ENCODE measurements around the gene SLC9A3.

Gene SLC9A3

DNA sequence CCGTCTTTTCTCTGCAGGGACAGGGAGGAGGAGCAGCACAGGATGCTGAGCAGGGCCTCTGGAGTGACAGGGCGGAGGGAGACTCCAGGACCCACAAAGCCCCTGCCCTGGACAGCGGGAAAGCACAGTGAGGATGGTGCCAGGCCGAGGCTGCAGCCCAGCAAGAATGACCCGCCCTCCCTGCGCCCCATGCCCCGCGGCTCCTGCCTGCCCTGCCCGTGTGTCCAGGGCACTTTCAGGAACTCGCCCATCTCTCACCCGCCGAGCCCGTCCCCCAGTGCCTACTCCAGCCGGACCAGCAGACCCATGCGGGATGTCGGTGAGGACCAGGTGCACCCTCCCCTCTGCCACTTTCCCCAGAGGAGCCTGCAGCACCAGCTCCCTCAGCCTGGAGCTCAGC is 90.4 kb downstream of the SLC9A3 start:
- ChIA-PET CTCF (interaction anchor here (0.9 to 1.9 kb wide), 2 partner anchors 19 to 116 kb away, joined by 3 to 7 read pairs; no protein-coding TSS in a partner anchor), POLR2A (interaction anchor here (0.9 to 1.4 kb wide), 3 partner anchors 14 to 113 kb away, joined by 3 read pairs; partner anchors contain the start of gene AHRR)
- DNase-seq (ENCODE audit: extremely low spot score), result no peak
- TF ChIP-seq L3MBTL2 (conservative IDR thresholded peaks at IDR 0.05) (no peak), SUZ12 (IDR thresholded peaks at IDR 0.05) (no peak), NFRKB (IDR thresholded peaks at IDR 0.05) (no peak), HDGF (IDR thresholded peaks at IDR 0.05; ENCODE audit: borderline replicate concordance) (no peak), FOXA1 (IDR thresholded peaks at IDR 0.05) (no peak), SP1 (IDR thresholded peaks at IDR 0.05) (no peak), FOXM1 (IDR thresholded peaks at IDR 0.05; ENCODE audit: borderline replicate concordance) (no peak), PKNOX1 (IDR thresholded peaks at IDR 0.05) (no peak), ARNT (IDR thresholded peaks at IDR 0.05) (no peak), CTBP1 (IDR thresholded peaks at IDR 0.05; ENCODE audit: borderline replicate concordance) (no peak)

DNA sequence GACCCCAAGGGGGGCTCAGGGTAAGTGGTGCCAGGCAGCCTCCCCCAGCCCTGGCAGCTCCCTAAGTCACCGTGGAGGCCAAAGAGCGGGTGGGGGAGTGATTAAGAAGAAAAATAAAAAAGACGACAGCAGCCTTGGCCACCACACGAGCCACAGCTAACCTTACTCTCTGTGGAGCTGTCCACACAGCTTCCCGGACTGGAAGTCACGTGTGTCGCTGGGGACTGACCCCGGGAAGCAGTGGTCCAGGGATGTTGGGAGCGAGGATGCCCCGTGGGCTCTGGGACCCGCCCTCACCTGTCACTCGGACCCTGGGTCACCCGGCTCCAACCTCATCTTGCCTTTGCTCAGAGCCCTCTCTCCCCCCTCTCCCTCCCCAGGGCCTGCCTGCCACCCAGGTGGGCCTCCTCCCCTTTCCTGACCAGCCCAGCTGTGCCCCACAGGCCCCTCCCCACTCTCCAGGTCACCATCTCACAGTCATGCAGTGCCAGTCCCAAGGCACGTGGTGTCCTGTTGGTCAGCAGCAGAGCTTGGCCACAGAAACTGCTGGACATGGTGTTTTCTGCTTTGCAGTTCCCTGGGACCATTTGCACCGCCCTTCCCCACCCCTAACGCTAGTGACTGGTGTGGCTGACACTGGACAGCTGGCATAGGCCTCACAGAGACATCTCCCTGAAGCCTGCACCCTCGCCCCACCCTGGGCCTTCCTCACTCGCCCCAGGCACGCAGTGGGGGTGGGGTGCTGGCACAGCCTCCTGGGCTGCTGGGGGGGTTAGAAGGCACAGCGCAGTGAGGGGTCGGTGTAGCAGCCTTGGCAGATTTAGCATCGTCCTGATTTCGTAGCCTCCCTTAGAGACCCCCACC is 91.1 kb downstream of the SLC9A3 start:
- CTCF ChIA-PET, result interaction anchor here (0.9 to 1.9 kb wide), 3 partner anchors 19 to 116 kb away, joined by 3 to 7 read pairs (median 4); no protein-coding TSS in a partner anchor
- TF ChIP-seq TARDBP (IDR thresholded peaks at IDR 0.05) (no peak), BHLHE40 (IDR thresholded peaks at IDR 0.05; ENCODE audit: borderline replicate concordance) (no peak), PKNOX1 (IDR thresholded peaks at IDR 0.05) (no peak), CTBP1 (IDR thresholded peaks at IDR 0.05; ENCODE audit: borderline replicate concordance) (no peak), ZNF384 (IDR thresholded peaks at IDR 0.05) (no peak), ELF4 (IDR thresholded peaks at IDR 0.05) (no peak), ARNT (IDR thresholded peaks at IDR 0.05) (no peak), LEF1 (IDR thresholded peaks at IDR 0.05; ENCODE audit: borderline replicate concordance) (no peak), FOXM1 (IDR thresholded peaks at IDR 0.05; ENCODE audit: borderline replicate concordance) (no peak), FOXK2 (IDR thresholded peaks at IDR 0.05) (no peak), SP1 (IDR thresholded peaks at IDR 0.05) (no peak), SUZ12 (IDR thresholded peaks at IDR 0.05) (no peak), L3MBTL2 (conservative IDR thresholded peaks at IDR 0.05) (no peak), HDGF (IDR thresholded peaks at IDR 0.05; ENCODE audit: borderline replicate concordance) (no peak), FOXA1 (IDR thresholded peaks at IDR 0.05) (no peak), NFRKB (IDR thresholded peaks at IDR 0.05) (no peak)
- no peak for DNase-seq (ENCODE audit: extremely low spot score)
- POLR2A ChIA-PET, result interaction anchor here (0.9 to 1.4 kb wide), 3 partner anchors 13 to 112 kb away, joined by 3 read pairs; partner anchors contain the start of gene AHRR

DNA sequence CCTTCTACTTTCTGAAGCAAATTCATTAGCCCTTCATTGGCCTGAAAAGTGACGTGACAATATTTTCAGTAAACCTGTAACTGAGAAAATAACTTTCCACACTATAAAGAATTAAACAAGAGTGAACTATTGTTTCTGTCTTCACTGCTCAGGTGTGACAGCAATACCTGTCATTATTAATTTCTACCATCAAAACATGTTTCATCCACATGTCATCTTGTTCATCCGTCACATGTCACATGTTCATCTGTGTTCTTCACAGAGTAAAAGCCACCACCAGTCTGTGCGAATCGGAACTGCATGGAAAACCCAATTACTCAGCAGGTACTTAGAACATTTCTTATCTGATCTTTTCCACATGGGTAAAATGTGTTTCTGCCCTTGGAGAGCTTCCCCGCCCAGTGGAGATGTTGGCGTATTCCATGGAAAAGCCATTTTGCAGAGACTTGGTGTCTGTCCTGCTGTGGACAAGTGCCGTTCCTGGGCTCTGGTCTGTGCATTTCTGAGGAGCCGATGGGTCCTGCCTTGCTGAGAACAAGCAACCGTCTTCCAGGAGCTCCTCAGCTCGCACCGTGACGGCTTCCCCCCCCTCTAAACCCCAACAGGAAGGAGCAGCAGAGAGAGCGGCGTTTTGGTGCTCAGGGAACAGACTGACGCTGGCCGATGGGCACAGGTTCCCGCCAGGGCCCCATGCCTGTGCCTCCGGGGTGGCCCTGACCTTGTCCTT is 91.9 kb downstream of the SLC9A3 start:
- CTCF ChIA-PET, result interaction anchor here (1.2 to 1.6 kb wide), 3 partner anchors 14 to 115 kb away, joined by 4 to 5 read pairs (median 5); no protein-coding TSS in a partner anchor
- POLR2A ChIA-PET, result interaction anchor here (1.4 to 2.2 kb wide), 2 partner anchors 12 to 115 kb away, joined by 3 to 6 read pairs; no protein-coding TSS in a partner anchor
- no peak for TF ChIP-seq ZNF384 (IDR thresholded peaks at IDR 0.05)
- no peak for TF ChIP-seq ARNT (IDR thresholded peaks at IDR 0.05)
- no peak for TF ChIP-seq FOXA1 (IDR thresholded peaks at IDR 0.05)
- no peak for TF ChIP-seq PKNOX1 (IDR thresholded peaks at IDR 0.05)
- no peak for TF ChIP-seq SUZ12 (IDR thresholded peaks at IDR 0.05)
- no peak for TF ChIP-seq TARDBP (IDR thresholded peaks at IDR 0.05)
- no peak for TF ChIP-seq ELF4 (IDR thresholded peaks at IDR 0.05)
- no peak for TF ChIP-seq LEF1 (IDR thresholded peaks at IDR 0.05; ENCODE audit: borderline replicate concordance)
- TF ChIP-seq FOXM1 (IDR thresholded peaks at IDR 0.05; ENCODE audit: borderline replicate concordance), result no peak
- TF ChIP-seq L3MBTL2 (conservative IDR thresholded peaks at IDR 0.05), result no peak
- TF ChIP-seq FOXK2 (IDR thresholded peaks at IDR 0.05), result no peak
- TF ChIP-seq NFRKB (IDR thresholded peaks at IDR 0.05), result no peak
- TF ChIP-seq SP1 (IDR thresholded peaks at IDR 0.05), result no peak
- TF ChIP-seq BHLHE40 (IDR thresholded peaks at IDR 0.05; ENCODE audit: borderline replicate concordance), result no peak
- TF ChIP-seq HDGF (IDR thresholded peaks at IDR 0.05; ENCODE audit: borderline replicate concordance), result no peak
- no peak for DNase-seq (ENCODE audit: extremely low spot score)

GRCh38 chr5:431711-432050 is 92.6 kb downstream of the SLC9A3 start:
- no peak for TF ChIP-seq SP1 (IDR thresholded peaks at IDR 0.05)
- no peak for DNase-seq (ENCODE audit: extremely low spot score)
- CTCF ChIA-PET, result interaction anchor here (0.5 to 1.9 kb wide), 6 partner anchors 14 to 373 kb away, joined by 4 to 16 read pairs (median 5); partner anchors contain the start of gene AHRR
- POLR2A ChIA-PET, result interaction anchor here (1.1 to 2.2 kb wide), 2 partner anchors 17 to 115 kb away, joined by 5 to 6 read pairs; no protein-coding TSS in a partner anchor

- TF ChIP-seq BHLHE40 (IDR thresholded peaks at IDR 0.05; ENCODE audit: borderline replicate concordance) (no peak), HDGF (IDR thresholded peaks at IDR 0.05; ENCODE audit: borderline replicate concordance) (no peak), SUZ12 (IDR thresholded peaks at IDR 0.05) (no peak), L3MBTL2 (conservative IDR thresholded peaks at IDR 0.05) (no peak), ELF4 (IDR thresholded peaks at IDR 0.05) (no peak), PKNOX1 (IDR thresholded peaks at IDR 0.05) (no peak), FOXM1 (IDR thresholded peaks at IDR 0.05; ENCODE audit: borderline replicate concordance) (no peak), ARNT (IDR thresholded peaks at IDR 0.05) (no peak), SP1 (IDR thresholded peaks at IDR 0.05) (no peak), CTBP1 (IDR thresholded peaks at IDR 0.05; ENCODE audit: borderline replicate concordance) (no peak), LEF1 (IDR thresholded peaks at IDR 0.05; ENCODE audit: borderline replicate concordance) (no peak), NFRKB (IDR thresholded peaks at IDR 0.05) (no peak), FOXA1 (IDR thresholded peaks at IDR 0.05) (no peak), TARDBP (IDR thresholded peaks at IDR 0.05) (no peak), FOXK2 (IDR thresholded peaks at IDR 0.05) (no peak), ZNF384 (IDR thresholded peaks at IDR 0.05) (no peak)
- CTCF ChIA-PET, result interaction anchor here (0.5 to 1.9 kb wide), 5 partner anchors 13 to 372 kb away, joined by 4 to 16 read pairs (median 5); partner anchors contain the start of gene AHRR
- DNase-seq (ENCODE audit: extremely low spot score), result peak; percentile 81
- POLR2A ChIA-PET, result interaction anchor here (1.1 to 2.2 kb wide), 2 partner anchors 17 to 114 kb away, joined by 5 to 6 read pairs; no protein-coding TSS in a partner anchor
Measured at GRCh38 chr5:431001-431710, 93.1 kb downstream of the SLC9A3 start.
